ENCODE measurements around the gene IFNA14.
"Not testable (repeated sequence)": the region's sequence is repeated elsewhere in the genome, so short reads cannot be mapped to it uniquely, and the experiment has no call there.

The IFNA14 gene

GRCh38 chr9:21213411-21214326, 26.1 kb downstream of the IFNA14 start:
- peak; percentile 33 to 57 for DNase-seq

DNA sequence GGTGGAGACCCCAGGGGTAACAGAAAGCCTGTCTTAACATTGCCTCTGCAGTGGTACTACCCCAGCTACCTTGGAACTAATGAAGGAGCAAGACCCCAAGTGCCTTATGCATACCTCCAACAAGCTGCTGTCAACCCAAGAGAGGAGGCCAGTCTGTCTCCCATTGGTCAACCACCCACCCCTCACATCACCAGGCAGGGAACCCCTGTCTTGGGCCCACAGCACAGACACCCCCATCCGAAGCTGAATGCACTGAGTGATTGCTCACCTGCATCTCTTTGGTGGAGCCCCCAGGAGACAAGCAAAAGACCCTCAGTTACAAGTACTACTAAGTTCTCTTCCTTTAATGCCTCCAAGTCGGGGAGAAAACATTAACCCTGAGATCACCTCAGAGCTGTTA, 27.6 kb downstream of the IFNA14 start:
- DNase-seq, result not testable (repeated sequence)

DNA sequence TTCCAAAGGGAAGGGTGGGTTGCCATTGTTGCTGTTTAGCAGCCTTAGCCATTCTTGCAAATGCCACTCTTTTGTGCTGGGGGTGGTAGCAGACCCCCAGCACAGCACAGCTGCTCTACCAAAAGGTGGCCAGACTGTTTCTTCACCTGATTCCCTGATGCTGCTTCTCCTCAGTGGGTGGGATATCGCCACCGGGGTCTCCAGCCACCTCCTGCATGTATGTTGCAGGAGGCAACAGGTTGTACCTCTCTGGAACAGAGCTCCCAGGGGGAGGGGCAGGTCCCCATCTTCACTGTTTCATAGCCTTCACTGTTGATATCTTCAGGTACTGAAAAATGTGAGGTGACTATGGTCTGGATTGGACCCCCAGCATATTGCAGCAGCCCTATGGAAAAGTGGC, 29.0 kb downstream of the IFNA14 start:
- DNase-seq, result not testable (repeated sequence)

- DNase-seq, result no peak
Measured at GRCh38 chr9:21210311-21210710, 29.5 kb downstream of the IFNA14 start.

GRCh38 chr9:21207043-21207442, 32.8 kb downstream of the IFNA14 start, which contains the start of gene IFNA10:
Gene IFNA10, minus strand, starts transcription at chr9:21207143. Its CDS starts 46 bp downstream, at chr9:21207097.
- DNase-seq, result not testable (repeated sequence)

GRCh38 chr9:21205204-21205603, 34.6 kb downstream of the IFNA14 start:
- DNase-seq, result no peak

DNA sequence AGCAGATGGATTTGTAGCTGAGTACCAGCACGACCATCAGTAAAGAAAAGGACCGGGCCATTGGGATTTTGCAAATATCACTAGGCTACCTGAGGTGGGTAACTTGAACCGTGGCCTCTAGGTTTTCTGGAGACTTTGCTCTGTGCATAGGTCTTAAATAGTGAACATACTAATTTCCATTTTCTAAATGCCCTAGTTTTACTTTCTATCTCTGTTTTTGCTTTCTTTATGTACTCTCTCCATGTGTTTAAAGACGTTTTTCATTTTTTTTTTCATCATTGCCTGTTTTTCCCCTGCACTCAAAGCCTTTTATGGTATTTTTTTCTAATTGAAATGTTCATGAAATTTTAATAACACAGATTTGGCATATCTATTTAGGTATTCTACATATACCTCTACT, 37.7 kb downstream of the IFNA14 start, which contains the start of gene IFNA7:
Gene IFNA7 (minus strand): TSS at position 101 of the 400 bp plus-strand sequence. CDS start 40 bp downstream, at position 61.
- not testable (repeated sequence) for DNase-seq

- peak; percentile 51 to 65 for DNase-seq
Measured at GRCh38 chr9:21194867-21195776, 44.7 kb downstream of the IFNA14 start.

Data from inflammatory macrophage treated with lipopolysaccharide for 1 hour (primary cell).